HG03066 (cell line): Measurements from ENCODE around the gene TEX2.

ENCODE experiments used
- ATAC-seq: cut with Tn5 transposase; IDR thresholded peaks from one replicate; pipeline ENCODE4 v1.9.1; 2021; ENCODE audit warnings: low read depth; ENCODE audit not compliant: unreplicated experiment

The TEX2 gene

GRCh38 chr17:64165347-64165746, 97.7 kb downstream of the TEX2 start:
- ATAC-seq = no peak

- ATAC-seq = no peak
Observed at GRCh38 chr17:64164596-64165285, 98.3 kb downstream of the TEX2 start.

GRCh38 chr17:64163468-64163867, 99.6 kb downstream of the TEX2 start:
- no peak for ATAC-seq

GRCh38 chr17:64162554-64162953, 100.5 kb downstream of the TEX2 start:
- ATAC-seq = no peak

- no peak for ATAC-seq
Observed at GRCh38 chr17:64161380-64162176, 101.5 kb downstream of the TEX2 start.

- no peak for ATAC-seq
Observed at GRCh38 chr17:64160378-64160777, 102.7 kb downstream of the TEX2 start.

GRCh38 chr17:64158831-64159590, 104.0 kb downstream of the TEX2 start:
- ATAC-seq = no peak

- ATAC-seq = no peak
Observed at GRCh38 chr17:64158406-64158805, 104.7 kb downstream of the TEX2 start.

- no peak for ATAC-seq
Observed at GRCh38 chr17:64157669-64158180, 105.3 kb downstream of the TEX2 start.

GRCh38 chr17:64156670-64157069, 106.4 kb downstream of the TEX2 start:
- no peak for ATAC-seq

- ATAC-seq = no peak
Observed at GRCh38 chr17:64155751-64156544, 107.1 kb downstream of the TEX2 start.

GRCh38 chr17:64155129-64155528, 107.9 kb downstream of the TEX2 start:
- no peak for ATAC-seq

GRCh38 chr17:64154717-64155116, 108.3 kb downstream of the TEX2 start:
- ATAC-seq = no peak

- no peak for ATAC-seq
Observed at GRCh38 chr17:64154313-64154695, 108.8 kb downstream of the TEX2 start.

GRCh38 chr17:64153565-64154312, 109.3 kb downstream of the TEX2 start:
- ATAC-seq = no peak

- no peak for ATAC-seq
Observed at GRCh38 chr17:64152428-64153125, 110.5 kb downstream of the TEX2 start.

GRCh38 chr17:64151016-64151368, 112.1 kb downstream of the TEX2 start:
- ATAC-seq = no peak

GRCh38 chr17:64150237-64151015, 112.6 kb downstream of the TEX2 start:
- no peak for ATAC-seq
